A673 (cell line): Measurements from ENCODE around the gene BSN.

Experiments used
- CTCF ChIP-seq: fragments of 300-800, 200-600 bp; sonication (generic); conservative IDR thresholded peaks from 2 replicates; pipeline ENCODE4 v1.5.1; 2017; ENCODE audit warnings: low read depth, mild to moderate bottlenecking, antibody characterized with exemption, low read length, moderate library complexity, mixed read lengths
- EZH2 ChIP-seq: fragments of 200-600 bp; sonication (generic); IDR thresholded peaks from 2 replicates; pipeline ENCODE4 v1.6.1; 2017; ENCODE audit warnings: borderline replicate concordance, low read depth, mild to moderate bottlenecking, mixed read lengths, antibody characterized with exemption, low read length; ENCODE audit not compliant: poor library complexity, severe bottlenecking

- no peak for TF ChIP-seq EZH2
- no peak for TF ChIP-seq CTCF
Measured at GRCh38 chr3:49717211-49717958, 163.1 kb downstream of the BSN start.
